B cell (primary cell): ENCODE data around the gene NOC2L.

Source experiments
- CTCF ChIP-seq: fragments of 200-600 bp; IDR thresholded peaks from one replicate; pipeline ENCODE4 v1.8.0; 2022; ENCODE audit warnings: antibody characterized with exemption, mild to moderate bottlenecking
- EZH2 ChIP-seq: IDR thresholded peaks from 2 replicates; pipeline ENCODE4 v1.6.1; 2012; ENCODE audit warnings: borderline replicate concordance, low read depth, mild to moderate bottlenecking, moderate library complexity, low read length; ENCODE audit not compliant: insufficient read depth, poor library complexity, severe bottlenecking

- TF ChIP-seq CTCF (no peak), EZH2 (no peak)
These were observed 34.9 kb downstream of the NOC2L start for GRCh38 chr1:923991-924655.
